IPS-11a (cell line): ENCODE measurements around the gene TSGA10.

Experiments used
- H3K4me3 ChIP-seq: one replicate; pipeline ENCODE4 v1.5.1; 2013; ENCODE audit warnings: low read depth, low read length, control low read depth

TSGA10 gene

DNA sequence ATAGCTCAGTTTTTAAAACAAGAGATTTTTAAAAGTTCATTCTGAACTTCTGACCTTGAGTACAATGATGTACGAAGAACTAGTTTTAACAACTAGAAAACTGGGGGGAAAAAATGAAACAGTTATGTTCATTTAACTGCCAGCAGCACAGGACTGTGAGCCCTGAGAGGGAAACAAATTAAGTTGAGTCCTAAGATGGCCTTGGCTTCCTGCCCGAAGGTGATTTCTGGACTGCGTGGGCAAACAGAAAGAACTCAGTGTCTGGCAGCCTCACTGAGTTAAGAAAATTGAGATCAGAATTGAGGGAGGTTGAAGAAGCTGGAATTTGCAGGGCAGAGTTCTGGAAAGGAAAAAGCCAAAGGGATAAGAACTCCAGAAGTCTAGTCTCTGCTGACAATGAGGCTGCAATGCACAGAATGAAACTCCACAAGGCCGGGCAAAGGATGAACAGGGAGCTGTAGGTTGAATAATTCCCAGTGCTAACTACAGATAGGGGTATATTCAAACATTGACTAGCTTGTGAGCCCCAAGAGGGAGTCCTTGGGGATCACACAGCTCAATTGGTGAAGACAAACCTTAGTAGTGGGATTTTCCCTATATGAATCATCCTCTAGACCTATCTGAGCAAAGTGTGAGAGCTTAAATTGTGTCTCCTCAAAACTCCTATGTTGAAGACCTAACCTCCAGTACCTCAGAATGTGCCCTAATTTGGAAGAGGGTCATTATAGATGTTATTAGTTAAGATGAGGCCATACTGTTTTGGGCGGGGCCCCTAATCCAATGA is 205.6 kb downstream of the TSGA10 start:
- no peak overlapping the region for H3K4me3 ChIP-seq

DNA sequence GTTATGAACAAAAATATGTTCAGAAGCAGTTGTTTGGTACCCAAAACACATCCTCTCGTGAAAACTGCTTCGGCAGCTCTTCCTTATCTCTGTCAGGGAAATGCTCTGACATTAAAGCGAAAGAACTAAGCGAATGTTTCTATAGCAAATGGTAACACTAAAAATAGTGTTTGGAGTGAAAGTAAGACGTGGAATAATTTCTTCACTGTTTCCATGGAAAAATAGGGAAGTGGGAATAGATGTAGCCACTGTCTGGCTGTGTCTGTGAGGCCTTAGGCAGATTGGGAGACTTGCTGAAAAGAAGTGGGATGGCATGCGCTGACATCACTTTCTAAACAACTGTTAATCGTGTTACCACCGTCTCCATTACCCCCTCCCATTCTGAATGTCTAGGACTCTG is 207.2 kb downstream of the TSGA10 start:
- H3K4me3 ChIP-seq = no peak overlapping the region
